Coronary artery (tissue), 2 donors: ENCODE data around the gene DVL1.

Source experiments
- DNase-seq: peaks from one replicate; pipeline ENCODE4 v3.0.0-alpha.2; 2017; ENCODE audit warnings: low spot score
- H3K27ac ChIP-seq, 2 donors: fragments of 200-600 bp; sonication (generic); one replicate each; pipeline ENCODE4 v1.5.1; 2016 to 2019
- H3K4me3 ChIP-seq: fragments of 200-600 bp; sonication (generic); 2 replicates; pipeline ENCODE4 v1.5.1; 2016; ENCODE audit warnings: mild to moderate bottlenecking, moderate library complexity
- CTCF ChIP-seq: fragments of 200-600 bp; sonication (generic); IDR thresholded peaks from one replicate; pipeline ENCODE4 v1.5.1; 2019; ENCODE audit warnings: antibody characterized with exemption

Gene DVL1

DNA sequence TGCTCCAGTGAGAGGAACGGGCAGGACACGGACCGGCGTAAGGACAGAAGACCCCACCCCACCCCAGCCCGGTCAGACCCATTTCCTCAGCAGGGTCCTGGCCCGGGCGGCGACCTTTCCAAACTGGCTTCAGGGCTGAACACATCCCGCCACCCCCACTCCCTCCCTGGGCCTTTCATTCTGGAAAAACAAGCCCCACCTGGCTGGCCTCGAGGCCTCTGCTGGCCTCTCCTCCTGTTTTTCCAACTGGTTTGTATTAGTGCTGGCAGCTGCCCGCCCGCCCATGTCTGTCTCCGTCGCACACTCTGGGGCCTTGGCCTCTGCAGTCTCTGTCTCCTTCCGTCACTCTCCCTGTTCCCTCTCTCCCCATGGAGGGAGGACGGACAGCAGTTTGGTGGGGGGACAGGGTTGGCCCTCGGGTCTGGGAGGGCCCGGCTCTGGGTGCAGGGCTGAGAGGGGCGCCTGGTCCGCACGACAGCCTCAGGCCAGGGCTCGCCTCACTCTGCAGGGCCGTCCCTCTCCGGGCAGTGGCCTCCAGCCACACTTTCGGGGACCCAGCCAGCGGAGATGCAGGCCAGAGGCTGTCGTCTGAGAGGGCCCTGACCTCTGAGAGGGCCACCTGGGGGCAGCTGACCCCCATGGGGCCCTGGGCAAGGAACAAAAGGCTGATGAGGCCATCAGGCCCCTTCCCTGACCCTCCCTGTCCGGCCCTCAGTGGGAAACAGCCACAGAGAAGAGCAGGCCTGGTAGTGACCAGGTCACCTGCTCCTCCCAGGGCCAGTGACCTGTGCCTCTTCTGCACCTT lies 10.6 kb upstream of the DVL1 start:
- peak overlapping the region; percentile 25 for H3K4me3 ChIP-seq

GRCh38 chr1:1359308-1359663 lies 10.1 kb upstream of the DVL1 start:
- no peak for DNase-seq
- H3K27ac ChIP-seq, result peak overlapping the region; percentile 81 to 95
- TF ChIP-seq CTCF, result no peak
- H3K4me3 ChIP-seq, result peak overlapping the region; percentile 78

More for the DNA sequence above, 10.6 kb upstream of the DVL1 start:
- no peak for TF ChIP-seq CTCF
- peak overlapping the region; percentile 81 to 95 for H3K27ac ChIP-seq
- no peak for DNase-seq

DNA sequence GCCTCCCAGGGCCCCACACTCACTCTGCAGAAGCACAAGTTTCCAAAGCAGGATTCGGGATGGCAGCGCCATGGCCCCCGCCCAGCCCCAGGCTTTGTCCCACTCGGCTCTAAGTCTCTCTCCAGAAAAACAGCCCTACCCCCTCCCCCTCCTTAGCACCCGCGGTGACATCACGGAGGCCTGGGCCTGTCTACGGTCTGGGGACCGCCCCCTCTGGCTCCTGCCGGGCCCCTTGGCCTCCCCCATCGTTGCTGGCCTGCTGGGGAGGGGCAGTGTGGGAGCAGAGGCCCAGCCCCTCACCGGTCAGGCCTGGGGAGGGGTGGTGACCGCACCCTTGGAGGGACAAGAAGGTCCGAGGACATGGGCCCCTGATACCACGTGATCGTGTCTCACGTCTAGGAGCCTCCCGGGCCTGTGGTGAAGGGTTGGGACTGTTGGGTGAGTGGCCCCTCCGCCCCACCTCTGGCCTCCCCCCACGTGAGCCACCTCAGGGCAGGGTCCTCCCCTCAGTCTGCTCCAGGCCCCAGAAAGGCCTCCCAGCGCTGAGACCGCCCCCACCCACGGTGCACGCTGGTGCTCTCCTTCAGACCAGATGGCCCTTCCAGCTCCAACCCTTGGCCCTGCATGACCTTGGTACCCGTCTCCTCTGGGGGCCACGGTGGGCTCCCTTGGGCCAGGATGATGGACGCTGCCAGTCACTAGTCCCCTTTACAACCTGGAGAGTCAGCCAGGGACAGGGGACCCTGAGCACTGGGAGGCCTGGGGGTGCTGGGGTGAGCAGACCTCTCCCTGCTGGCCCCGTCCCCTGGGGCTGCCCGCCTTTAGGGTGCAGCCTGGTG lies 9.4 kb upstream of the DVL1 start, which contains the start of gene MXRA8:
Gene MXRA8, minus strand, starts transcription at position 123 of the 839 bp plus-strand sequence. Its CDS starts 51 bp downstream, at position 72.
- TF ChIP-seq CTCF, result no peak
- peak within 1 kb of the TSS; percentile 78 for H3K4me3 ChIP-seq
- no peak for DNase-seq
- peak within 1 kb of the TSS; percentile 81 to 95 for H3K27ac ChIP-seq

- H3K27ac ChIP-seq, result peak overlapping the region; percentile 81 to 95
- TF ChIP-seq CTCF, result no peak
- peak overlapping the region; percentile 78 for H3K4me3 ChIP-seq
- DNase-seq, result no peak
Measured at GRCh38 chr1:1357871-1358432, 8.7 kb upstream of the DVL1 start.

- peak overlapping the region; percentile 81 to 95 for H3K27ac ChIP-seq
- TF ChIP-seq CTCF, result no peak
- DNase-seq, result no peak
- peak overlapping the region; percentile 78 for H3K4me3 ChIP-seq
Measured at GRCh38 chr1:1356796-1357401, 7.7 kb upstream of the DVL1 start.

GRCh38 chr1:1356166-1356795 lies 7.1 kb upstream of the DVL1 start:
- peak overlapping the region; percentile 81 to 95 for H3K27ac ChIP-seq
- H3K4me3 ChIP-seq, result peak overlapping the region; percentile 78
- no peak for TF ChIP-seq CTCF

More at GRCh38 chr1:1356166-1356795, 7.1 kb upstream of the DVL1 start:
- DNase-seq, result no peak
